Measurements from ENCODE around the gene ARF5.

The ARF5 gene

DNA sequence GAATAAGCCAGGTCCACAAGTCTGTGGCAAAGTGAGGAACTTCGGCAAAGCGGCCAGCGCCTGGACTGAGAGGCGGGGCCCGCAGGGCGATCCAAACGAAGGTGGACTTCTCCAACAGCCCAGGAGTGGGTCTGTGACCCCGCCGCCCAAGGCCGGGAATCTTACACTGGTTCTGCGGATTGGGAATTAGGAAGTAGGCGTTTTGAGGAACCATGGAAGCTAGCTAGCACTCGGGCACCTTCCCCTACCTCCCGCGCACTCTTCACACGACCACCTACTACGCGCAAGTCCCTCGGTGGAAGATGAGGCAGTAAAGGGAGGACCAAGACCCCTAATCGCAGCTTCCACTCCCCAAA is 570 bp upstream of the ARF5 start:
- TF ChIP-seq, protein P1, sequence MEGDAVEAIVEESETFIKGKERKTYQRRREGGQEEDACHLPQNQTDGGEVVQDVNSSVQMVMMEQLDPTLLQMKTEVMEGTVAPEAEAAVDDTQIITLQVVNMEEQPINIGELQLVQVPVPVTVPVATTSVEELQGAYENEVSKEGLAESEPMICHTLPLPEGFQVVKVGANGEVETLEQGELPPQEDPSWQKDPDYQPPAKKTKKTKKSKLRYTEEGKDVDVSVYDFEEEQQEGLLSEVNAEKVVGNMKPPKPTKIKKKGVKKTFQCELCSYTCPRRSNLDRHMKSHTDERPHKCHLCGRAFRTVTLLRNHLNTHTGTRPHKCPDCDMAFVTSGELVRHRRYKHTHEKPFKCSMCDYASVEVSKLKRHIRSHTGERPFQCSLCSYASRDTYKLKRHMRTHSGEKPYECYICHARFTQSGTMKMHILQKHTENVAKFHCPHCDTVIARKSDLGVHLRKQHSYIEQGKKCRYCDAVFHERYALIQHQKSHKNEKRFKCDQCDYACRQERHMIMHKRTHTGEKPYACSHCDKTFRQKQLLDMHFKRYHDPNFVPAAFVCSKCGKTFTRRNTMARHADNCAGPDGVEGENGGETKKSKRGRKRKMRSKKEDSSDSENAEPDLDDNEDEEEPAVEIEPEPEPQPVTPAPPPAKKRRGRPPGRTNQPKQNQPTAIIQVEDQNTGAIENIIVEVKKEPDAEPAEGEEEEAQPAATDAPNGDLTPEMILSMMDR (IDR thresholded peaks at IDR 0.05; ENCODE audit: low read depth, low read length): no peak
- no peak for DNase-seq (ENCODE audit: low read depth, low spot score)
- H3K4me3 ChIP-seq (ENCODE audit: low read depth, low read length): peak overlapping the region; percentile 46
- in situ Hi-C loops (cut with HindIII; ENCODE audit: low sequenced_read_pairs): no loop called here

DNA sequence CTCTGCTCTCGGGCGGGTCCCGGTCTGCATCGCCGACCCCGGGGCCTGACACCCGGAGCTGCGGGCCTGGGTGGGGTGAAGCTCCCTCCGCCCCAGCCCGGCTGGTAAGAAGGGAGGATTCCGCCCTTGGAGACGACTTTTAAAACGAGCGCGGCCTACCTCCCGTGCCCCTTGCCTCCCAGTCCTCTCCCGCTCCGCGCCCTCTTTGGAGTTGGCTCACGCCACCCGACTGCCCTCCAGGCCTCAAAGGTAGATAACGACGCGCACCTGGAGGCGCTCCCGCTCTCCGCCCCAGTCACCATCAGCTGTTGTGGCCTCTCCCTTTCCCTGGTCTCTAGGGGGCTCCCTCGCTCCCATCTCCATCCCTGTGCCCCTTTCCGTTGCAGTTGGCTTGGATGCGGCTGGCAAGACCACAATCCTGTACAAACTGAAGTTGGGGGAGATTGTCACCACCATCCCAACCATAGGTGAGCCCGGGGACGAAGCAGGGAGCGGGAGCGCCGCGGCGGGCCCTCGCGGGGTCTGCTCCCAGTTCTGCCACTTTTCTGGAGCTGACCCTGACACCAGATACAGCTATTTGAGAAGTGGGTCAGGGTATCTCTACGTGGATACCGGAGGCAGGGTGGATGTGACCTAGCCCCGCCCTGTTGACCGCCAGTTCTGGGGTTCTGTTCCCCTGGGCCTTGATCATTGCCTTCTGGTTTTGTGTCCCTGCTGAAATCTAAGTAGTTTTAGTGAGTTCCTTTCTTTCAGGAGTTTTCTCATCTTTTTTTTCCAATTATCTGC is 679 bp downstream of the ARF5 start:
- TF ChIP-seq, protein P1 (IDR thresholded peaks at IDR 0.05; ENCODE audit: low read depth, low read length): peak; percentile 74
- H3K4me3 ChIP-seq (ENCODE audit: low read depth, low read length): peak overlapping the region; percentile 88
- peak; percentile 49 for DNase-seq (ENCODE audit: low read depth, low spot score)
- in situ Hi-C loops (cut with HindIII; ENCODE audit: low sequenced_read_pairs): no loop called here

DNA sequence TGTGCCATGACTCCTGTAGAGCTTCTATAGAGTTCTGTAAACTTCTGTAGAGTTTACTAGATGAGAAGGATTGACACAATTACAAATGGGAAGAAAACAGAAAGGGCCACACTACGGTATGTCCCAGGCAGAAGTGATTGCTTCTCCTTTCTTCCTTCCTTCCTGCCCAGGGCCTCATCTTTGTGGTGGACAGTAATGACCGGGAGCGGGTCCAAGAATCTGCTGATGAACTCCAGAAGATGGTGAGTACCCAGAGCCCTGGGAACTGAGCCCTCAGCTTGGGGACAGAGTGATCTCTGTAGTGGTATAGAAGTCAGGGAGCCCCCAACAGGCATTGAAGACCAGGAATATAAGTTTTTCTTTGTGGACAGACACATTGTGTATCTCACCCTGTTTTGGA is 1.7 kb downstream of the ARF5 start:
- no peak for DNase-seq (ENCODE audit: low read depth, low spot score)
- no peak overlapping the region for H3K4me3 ChIP-seq (ENCODE audit: low read depth, low read length)
- TF ChIP-seq, protein P1 (IDR thresholded peaks at IDR 0.05; ENCODE audit: low read depth, low read length): no peak
- in situ Hi-C loops (cut with HindIII; ENCODE audit: low sequenced_read_pairs): no loop called here

DNA sequence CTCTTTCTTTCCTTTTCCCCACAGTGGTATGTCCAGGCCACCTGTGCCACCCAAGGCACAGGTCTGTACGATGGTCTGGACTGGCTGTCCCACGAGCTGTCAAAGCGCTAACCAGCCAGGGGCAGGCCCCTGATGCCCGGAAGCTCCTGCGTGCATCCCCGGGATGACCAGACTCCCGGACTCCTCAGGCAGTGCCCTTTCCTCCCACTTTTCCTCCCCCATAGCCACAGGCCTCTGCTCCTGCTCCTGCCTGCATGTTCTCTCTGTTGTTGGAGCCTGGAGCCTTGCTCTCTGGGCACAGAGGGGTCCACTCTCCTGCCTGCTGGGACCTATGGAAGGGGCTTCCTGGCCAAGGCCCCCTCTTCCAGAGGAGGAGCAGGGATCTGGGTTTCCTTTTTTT is 3.0 kb downstream of the ARF5 start:
- no peak overlapping the region for H3K4me3 ChIP-seq (ENCODE audit: low read depth, low read length)
- TF ChIP-seq, protein P1 (IDR thresholded peaks at IDR 0.05; ENCODE audit: low read depth, low read length): no peak
- in situ Hi-C loops (cut with HindIII; ENCODE audit: low sequenced_read_pairs): no loop called here
- DNase-seq (ENCODE audit: low read depth, low spot score): no peak

DNA sequence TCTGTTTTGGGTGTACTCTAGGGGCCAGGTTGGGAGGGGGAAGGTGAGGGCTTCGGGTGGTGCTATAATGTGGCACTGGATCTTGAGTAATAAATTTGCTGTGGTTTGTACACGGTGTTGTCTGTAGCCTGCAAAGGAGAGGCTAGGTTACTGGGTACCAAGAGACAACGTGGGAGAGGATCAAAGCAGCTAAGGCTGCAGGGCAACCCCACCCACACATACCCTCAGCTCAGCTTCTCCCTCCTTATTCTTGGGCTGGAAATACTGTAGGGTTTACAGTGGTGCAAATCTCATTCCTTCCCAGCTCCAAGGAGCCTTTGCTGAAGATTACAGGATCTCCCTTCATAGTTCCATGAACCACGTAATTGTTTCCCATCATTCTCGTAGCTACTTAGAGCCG is 3.4 kb downstream of the ARF5 start:
- TF ChIP-seq, protein P1 (IDR thresholded peaks at IDR 0.05; ENCODE audit: low read depth, low read length): no peak
- H3K4me3 ChIP-seq (ENCODE audit: low read depth, low read length): no peak overlapping the region
- in situ Hi-C loops (cut with HindIII; ENCODE audit: low sequenced_read_pairs): no loop called here
- DNase-seq (ENCODE audit: low read depth, low spot score): no peak

DNA sequence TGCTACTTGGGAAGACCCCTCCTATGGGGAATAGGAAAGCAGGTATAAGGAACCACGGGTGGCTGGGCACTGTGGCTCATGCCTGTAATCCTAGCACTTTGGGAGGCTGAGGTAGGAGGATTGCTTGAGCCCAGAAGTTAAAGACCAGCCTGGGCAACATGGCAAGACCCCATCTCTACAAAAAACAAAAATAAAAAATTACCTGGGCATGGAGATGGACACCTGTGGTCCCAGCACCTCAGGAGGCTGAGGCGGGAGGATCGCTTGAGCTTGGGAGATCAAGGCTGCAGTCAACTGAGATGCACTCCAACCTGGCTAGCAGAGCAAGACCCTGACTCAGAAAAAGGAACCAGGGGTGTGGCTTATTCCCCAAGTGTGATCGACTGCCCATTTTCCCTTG is 4.3 kb downstream of the ARF5 start:
- DNase-seq (ENCODE audit: low read depth, low spot score): no peak
- in situ Hi-C loops (cut with HindIII; ENCODE audit: low sequenced_read_pairs): no loop called here
- H3K4me3 ChIP-seq (ENCODE audit: low read depth, low read length): no peak overlapping the region
- TF ChIP-seq, protein P1 (IDR thresholded peaks at IDR 0.05; ENCODE audit: low read depth, low read length): no peak
